Activated CD4-positive, alpha-beta T cell treated with anti-CD3 and anti-CD28 coated beads, Interleukin-2, amount 10 ng/mL, durations not matched to agents 7 days and 5 days (primary cell): Measurements from ENCODE around the gene TES. TPM values are rescaled to one million over a fixed set of nuclear protein-coding genes. Genes with fewer than 3 reads are reported as not detected.

ENCODE experiments used
- CTCF ChIA-PET: fragments of 350-600 bp; sonication (Branson Sonifier 250); formaldehyde crosslinking; loops from one replicate; lab custom pipeline; 2021; ENCODE audit warnings: antibody characterized with exemption; lab: Charles Lee
- POLR2A ChIA-PET: fragments of 350-600 bp; sonication (Branson Sonifier 250); formaldehyde crosslinking; loops from one replicate; lab custom pipeline; 2021; ENCODE audit warnings: antibody characterized with exemption; lab: Charles Lee
- DNase-seq: peaks from one replicate; pipeline ENCODE4 v3.0.0-alpha.2; 2020
- H3K27ac Mint-ChIP-seq: one replicate; pipeline ENCODE4 v1.8.0; 2021; ENCODE audit warnings: mild to moderate bottlenecking, moderate library complexity, mixed read lengths
- H3K27me3 Mint-ChIP-seq: one replicate; pipeline ENCODE4 v1.8.0; 2021; ENCODE audit warnings: mixed read lengths
- H3K36me3 Mint-ChIP-seq: one replicate; pipeline ENCODE4 v1.8.0; 2021; ENCODE audit warnings: low read depth, mixed read lengths
- H3K4me1 Mint-ChIP-seq: one replicate; pipeline ENCODE4 v1.8.0; 2021; ENCODE audit warnings: mixed read lengths
- H3K4me3 Mint-ChIP-seq: one replicate; pipeline ENCODE4 v1.8.0; 2021; ENCODE audit warnings: mild to moderate bottlenecking, moderate library complexity, mixed read lengths
- H3K9me3 Mint-ChIP-seq: one replicate; pipeline ENCODE4 v1.8.0; 2021; ENCODE audit warnings: mixed read lengths
- total RNA-seq, 2 experiments: library from RNA; stranded (reverse); gene quantifications; one replicate each; pipeline ENCODE4 v1.2.3, GENCODE V29; 2021

Gene TES
- total RNA-seq = 100 to 1,000 TPM; 139 to 140 TPM

GRCh38 chr7:116210345-116211005 lies at the start of gene TES:
TSS of gene TES (plus strand) at chr7:116210539. CDS start at chr7:116210708, 169 bp downstream.
- H3K4me1 Mint-ChIP-seq = peaks cover 46% of the 10 kb centered on the region
- peaks cover 13% of the 10 kb centered on the region for H3K9me3 Mint-ChIP-seq
- H3K27me3 Mint-ChIP-seq = peaks cover 3% of the 10 kb centered on the region
- POLR2A ChIA-PET = interaction anchor here (0.9 kb wide), 1 partner anchor 21 kb away, joined by 3 read pairs; no protein-coding TSS in a partner anchor
- peak within 1 kb of the TSS; percentile 95 for H3K4me3 Mint-ChIP-seq
- DNase-seq = peak; percentile 67
- H3K36me3 Mint-ChIP-seq = peaks cover 44% of the 10 kb centered on the region
- CTCF ChIA-PET = interaction anchor here (0.9 to 2.0 kb wide), 11 partner anchors 8 to 48 kb away, joined by 3 to 7 read pairs (median 4); no protein-coding TSS in a partner anchor
- peak within 1 kb of the TSS; percentile 99 for H3K27ac Mint-ChIP-seq

- CTCF ChIA-PET = no interaction called here
- no peak overlapping the region for H3K27ac Mint-ChIP-seq
- peaks cover 22% of the 10 kb centered on the region for H3K27me3 Mint-ChIP-seq
- DNase-seq = no peak
- no peak overlapping the region for H3K4me3 Mint-ChIP-seq
- no peaks in the 10 kb centered on the region for H3K9me3 Mint-ChIP-seq
- H3K36me3 Mint-ChIP-seq = no peaks in the 10 kb centered on the region
- peaks cover 12% of the 10 kb centered on the region for H3K4me1 Mint-ChIP-seq
- POLR2A ChIA-PET = no interaction called here
Measured at GRCh38 chr7:116161728-116162127, 48.6 kb upstream of the TES start.

GRCh38 chr7:116162254-116162653 lies 48.1 kb upstream of the TES start:
- H3K27ac Mint-ChIP-seq = no peak overlapping the region
- H3K4me1 Mint-ChIP-seq = peaks cover 16% of the 10 kb centered on the region
- no peaks in the 10 kb centered on the region for H3K9me3 Mint-ChIP-seq
- ChIA-PET CTCF (no interaction called here), POLR2A (no interaction called here)
- H3K4me3 Mint-ChIP-seq = no peak overlapping the region
- peaks cover 19% of the 10 kb centered on the region for H3K27me3 Mint-ChIP-seq
- no peak for DNase-seq
- no peaks in the 10 kb centered on the region for H3K36me3 Mint-ChIP-seq

- Mint-ChIP-seq H3K9me3 (no peaks in the 10 kb centered on the region), H3K27me3 (peaks cover 14% of the 10 kb centered on the region), H3K36me3 (no peaks in the 10 kb centered on the region), H3K4me1 (peaks cover 19% of the 10 kb centered on the region), H3K27ac (no peak overlapping the region), H3K4me3 (no peak overlapping the region)
- POLR2A ChIA-PET = no interaction called here
- no peak for DNase-seq
- CTCF ChIA-PET = interaction anchor here (0.7 kb wide), 1 partner anchor 10 kb away, joined by 3 read pairs; no protein-coding TSS in a partner anchor
Measured at GRCh38 chr7:116162992-116163391, 47.3 kb upstream of the TES start.

- H3K4me3 Mint-ChIP-seq = no peak overlapping the region
- ChIA-PET CTCF (interaction anchor here (1.3 kb wide), 1 partner anchor 42 kb away, joined by 3 read pairs; no protein-coding TSS in a partner anchor), POLR2A (no interaction called here)
- H3K27ac Mint-ChIP-seq = no peak overlapping the region
- no peak for DNase-seq
- peaks cover 28% of the 10 kb centered on the region for H3K4me1 Mint-ChIP-seq
- H3K27me3 Mint-ChIP-seq = peaks cover 17% of the 10 kb centered on the region
- no peaks in the 10 kb centered on the region for H3K36me3 Mint-ChIP-seq
- H3K9me3 Mint-ChIP-seq = no peaks in the 10 kb centered on the region
Measured at GRCh38 chr7:116164552-116165306, 45.6 kb upstream of the TES start.

- Mint-ChIP-seq H3K27me3 (peaks cover 19% of the 10 kb centered on the region), H3K9me3 (no peaks in the 10 kb centered on the region), H3K4me3 (no peak overlapping the region), H3K36me3 (no peaks in the 10 kb centered on the region), H3K27ac (no peak overlapping the region), H3K4me1 (peaks cover 23% of the 10 kb centered on the region)
- ChIA-PET CTCF (interaction anchor here (1.3 kb wide), 1 partner anchor 36 kb away, joined by 3 read pairs; no protein-coding TSS in a partner anchor), POLR2A (no interaction called here)
- DNase-seq = no peak
Measured at GRCh38 chr7:116165717-116166116, 44.6 kb upstream of the TES start.

- DNase-seq = no peak
- Mint-ChIP-seq H3K27me3 (peaks cover 20% of the 10 kb centered on the region), H3K9me3 (no peaks in the 10 kb centered on the region), H3K27ac (no peak overlapping the region), H3K4me3 (no peak overlapping the region), H3K36me3 (no peaks in the 10 kb centered on the region), H3K4me1 (peaks cover 23% of the 10 kb centered on the region)
- POLR2A ChIA-PET = no interaction called here
- CTCF ChIA-PET = interaction anchor here (1.3 kb wide), 1 partner anchor 35 kb away, joined by 3 read pairs; no protein-coding TSS in a partner anchor
Measured at GRCh38 chr7:116166156-116166555, 44.2 kb upstream of the TES start.

- Mint-ChIP-seq H3K27me3 (peaks cover 18% of the 10 kb centered on the region), H3K27ac (no peak overlapping the region), H3K36me3 (no peaks in the 10 kb centered on the region), H3K4me3 (no peak overlapping the region), H3K9me3 (no peaks in the 10 kb centered on the region), H3K4me1 (peaks cover 23% of the 10 kb centered on the region)
- POLR2A ChIA-PET = no interaction called here
- CTCF ChIA-PET = interaction anchor here (1.0 to 1.5 kb wide), 4 partner anchors 9 to 420 kb away, joined by 3 to 6 read pairs (median 3); no protein-coding TSS in a partner anchor
- DNase-seq = peak; percentile 36
Measured at GRCh38 chr7:116167177-116167576, 43.2 kb upstream of the TES start.

- H3K27me3 Mint-ChIP-seq = peaks cover 14% of the 10 kb centered on the region
- ChIA-PET CTCF (interaction anchor here (1.4 kb wide), 1 partner anchor 11 kb away, joined by 4 read pairs; no protein-coding TSS in a partner anchor), POLR2A (no interaction called here)
- H3K4me1 Mint-ChIP-seq = peaks cover 23% of the 10 kb centered on the region
- H3K27ac Mint-ChIP-seq = no peak overlapping the region
- no peak overlapping the region for H3K4me3 Mint-ChIP-seq
- no peaks in the 10 kb centered on the region for H3K9me3 Mint-ChIP-seq
- no peak for DNase-seq
- no peaks in the 10 kb centered on the region for H3K36me3 Mint-ChIP-seq
Measured at GRCh38 chr7:116169060-116169459, 41.3 kb upstream of the TES start.

GRCh38 chr7:116170180-116170579 lies 40.2 kb upstream of the TES start:
- peaks cover 2% of the 10 kb centered on the region for H3K9me3 Mint-ChIP-seq
- H3K36me3 Mint-ChIP-seq = no peaks in the 10 kb centered on the region
- DNase-seq = no peak
- peaks cover 16% of the 10 kb centered on the region for H3K27me3 Mint-ChIP-seq
- H3K4me3 Mint-ChIP-seq = no peak overlapping the region
- ChIA-PET POLR2A (no interaction called here), CTCF (interaction anchor here (1.4 kb wide), 1 partner anchor 10 kb away, joined by 4 read pairs; no protein-coding TSS in a partner anchor)
- H3K4me1 Mint-ChIP-seq = peaks cover 23% of the 10 kb centered on the region
- no peak overlapping the region for H3K27ac Mint-ChIP-seq

- Mint-ChIP-seq H3K4me1 (peaks cover 20% of the 10 kb centered on the region), H3K36me3 (no peaks in the 10 kb centered on the region), H3K4me3 (no peak overlapping the region), H3K27ac (no peak overlapping the region), H3K9me3 (peaks cover 4% of the 10 kb centered on the region), H3K27me3 (peaks cover 16% of the 10 kb centered on the region)
- ChIA-PET CTCF (no interaction called here), POLR2A (no interaction called here)
- DNase-seq = no peak
Measured at GRCh38 chr7:116171094-116171493, 39.2 kb upstream of the TES start.

GRCh38 chr7:116172353-116172752 lies 38.0 kb upstream of the TES start:
- Mint-ChIP-seq H3K27me3 (peaks cover 16% of the 10 kb centered on the region), H3K36me3 (no peaks in the 10 kb centered on the region), H3K27ac (no peak overlapping the region), H3K9me3 (peaks cover 4% of the 10 kb centered on the region), H3K4me3 (no peak overlapping the region), H3K4me1 (peaks cover 10% of the 10 kb centered on the region)
- CTCF ChIA-PET = no interaction called here
- POLR2A ChIA-PET = no interaction called here
- DNase-seq = no peak
